HEK293 (cell line): ENCODE measurements around the gene CALCOCO1.

Experiments
- HOXA7 ChIP-seq: sonication (generic); formaldehyde crosslinking; IDR thresholded peaks from 2 replicates; pipeline ENCODE4 v1.8.1; 2022; ENCODE audit warnings: missing genetic modification reagents, borderline replicate concordance
- KLF10 ChIP-seq: fragments of 450-650 bp; IDR thresholded peaks from 2 replicates; pipeline ENCODE4 v1.5.1; 2018; ENCODE audit warnings: missing biosample characterization, mild to moderate bottlenecking, missing genetic modification characterization
- ZBTB21 ChIP-seq: fragments of 450-650 bp; formaldehyde crosslinking; IDR thresholded peaks from 2 replicates; pipeline ENCODE4 v1.5.1; 2017; ENCODE audit warnings: missing biosample characterization, missing genetic modification characterization
- ZFHX2 ChIP-seq: fragments of 450-650 bp; formaldehyde crosslinking; conservative IDR thresholded peaks from 2 replicates; pipeline ENCODE4 v1.5.1; 2016; ENCODE audit warnings: missing biosample characterization, missing genetic modification characterization
- ZFP69B ChIP-seq: fragments of 450-650 bp; formaldehyde crosslinking; IDR thresholded peaks from 2 replicates; pipeline ENCODE4 v1.5.1; 2016; ENCODE audit warnings: missing biosample characterization, missing genetic modification characterization
- ZNF140 ChIP-seq: fragments of 450-650 bp; formaldehyde crosslinking; IDR thresholded peaks from 2 replicates; pipeline ENCODE4 v1.5.1; 2016; ENCODE audit warnings: missing biosample characterization, missing genetic modification characterization
- ZNF16 ChIP-seq: fragments of 450-650 bp; formaldehyde crosslinking; IDR thresholded peaks from 2 replicates; pipeline ENCODE4 v1.5.1; 2016; ENCODE audit warnings: low read depth, missing biosample characterization, missing genetic modification characterization
- ZNF174 ChIP-seq: fragments of 450-650 bp; formaldehyde crosslinking; IDR thresholded peaks from 2 replicates; pipeline ENCODE4 v1.5.0; 2017; ENCODE audit warnings: missing biosample characterization, mild to moderate bottlenecking, missing genetic modification characterization
- ZNF184 ChIP-seq: fragments of 450-650 bp; IDR thresholded peaks from 2 replicates; pipeline ENCODE4 v1.5.1; 2018; ENCODE audit warnings: missing biosample characterization, mild to moderate bottlenecking, missing genetic modification characterization
- ZNF266 ChIP-seq: fragments of 450-650 bp; formaldehyde crosslinking; IDR thresholded peaks from 2 replicates; pipeline ENCODE4 v1.5.1; 2016; ENCODE audit warnings: missing biosample characterization, missing genetic modification characterization, low read depth
- ZNF311 ChIP-seq: fragments of 450-650 bp; formaldehyde crosslinking; IDR thresholded peaks from 2 replicates; pipeline ENCODE4 v1.5.1; 2017; ENCODE audit warnings: missing biosample characterization, missing genetic modification characterization, borderline replicate concordance
- ZNF416 ChIP-seq: fragments of 450-650 bp; formaldehyde crosslinking; IDR thresholded peaks from 2 replicates; pipeline ENCODE4 v1.5.1; 2016; ENCODE audit warnings: missing biosample characterization, missing genetic modification characterization
- ZNF571 ChIP-seq: fragments of 450-650 bp; formaldehyde crosslinking; IDR thresholded peaks from 2 replicates; pipeline ENCODE4 v1.5.0; 2017; ENCODE audit warnings: missing biosample characterization, missing genetic modification characterization
- ZNF626 ChIP-seq: fragments of 450-650 bp; sonication (Bioruptor Pico); formaldehyde crosslinking; IDR thresholded peaks from 2 replicates; pipeline ENCODE4 v1.5.1; 2018; ENCODE audit warnings: missing biosample characterization, missing genetic modification characterization, inconsistent platforms
- ZNF629 ChIP-seq: fragments of 450-650 bp; formaldehyde crosslinking; IDR thresholded peaks from 2 replicates; pipeline ENCODE4 v1.5.1; 2017; ENCODE audit warnings: missing biosample characterization, missing genetic modification characterization
- ZNF785 ChIP-seq: fragments of 450-650 bp; formaldehyde crosslinking; IDR thresholded peaks from 2 replicates; pipeline ENCODE4 v1.5.1; 2016; ENCODE audit warnings: missing biosample characterization, missing genetic modification characterization
- TF ChIP-seq, protein P1 (sequence below): fragments of 450-650 bp; formaldehyde crosslinking; IDR thresholded peaks from 2 replicates; pipeline ENCODE4 v1.5.1; 2016; ENCODE audit warnings: missing biosample characterization, missing genetic modification characterization
- TF ChIP-seq, protein P2 (sequence below): fragments of 450-650 bp; formaldehyde crosslinking; IDR thresholded peaks from 2 replicates; pipeline ENCODE4 v1.5.1; 2016; ENCODE audit warnings: missing biosample characterization, missing genetic modification characterization
- TF ChIP-seq, protein P3 (sequence below): fragments of 450-650 bp; formaldehyde crosslinking; IDR thresholded peaks from 2 replicates; pipeline ENCODE4 v1.5.1; 2017; ENCODE audit warnings: missing biosample characterization, missing genetic modification characterization
- TF ChIP-seq, protein P4 (sequence below): fragments of 450-650 bp; formaldehyde crosslinking; IDR thresholded peaks from 2 replicates; pipeline ENCODE4 v1.5.1; 2016; ENCODE audit warnings: missing biosample characterization, missing genetic modification characterization
- TF ChIP-seq, protein P5 (sequence below): fragments of 450-650 bp; formaldehyde crosslinking; IDR thresholded peaks from 2 replicates; pipeline ENCODE4 v1.5.1; 2016; ENCODE audit warnings: missing biosample characterization, missing genetic modification characterization
- TF ChIP-seq, protein P6 (sequence below): fragments of 450-650 bp; formaldehyde crosslinking; IDR thresholded peaks from 2 replicates; pipeline ENCODE4 v1.5.1; 2016; ENCODE audit warnings: missing biosample characterization, missing genetic modification characterization
- TF ChIP-seq, protein P7 (sequence below): fragments of 450-650 bp; formaldehyde crosslinking; IDR thresholded peaks from 2 replicates; pipeline ENCODE4 v1.5.1; 2016; ENCODE audit warnings: missing biosample characterization, missing genetic modification characterization

The CALCOCO1 gene

DNA sequence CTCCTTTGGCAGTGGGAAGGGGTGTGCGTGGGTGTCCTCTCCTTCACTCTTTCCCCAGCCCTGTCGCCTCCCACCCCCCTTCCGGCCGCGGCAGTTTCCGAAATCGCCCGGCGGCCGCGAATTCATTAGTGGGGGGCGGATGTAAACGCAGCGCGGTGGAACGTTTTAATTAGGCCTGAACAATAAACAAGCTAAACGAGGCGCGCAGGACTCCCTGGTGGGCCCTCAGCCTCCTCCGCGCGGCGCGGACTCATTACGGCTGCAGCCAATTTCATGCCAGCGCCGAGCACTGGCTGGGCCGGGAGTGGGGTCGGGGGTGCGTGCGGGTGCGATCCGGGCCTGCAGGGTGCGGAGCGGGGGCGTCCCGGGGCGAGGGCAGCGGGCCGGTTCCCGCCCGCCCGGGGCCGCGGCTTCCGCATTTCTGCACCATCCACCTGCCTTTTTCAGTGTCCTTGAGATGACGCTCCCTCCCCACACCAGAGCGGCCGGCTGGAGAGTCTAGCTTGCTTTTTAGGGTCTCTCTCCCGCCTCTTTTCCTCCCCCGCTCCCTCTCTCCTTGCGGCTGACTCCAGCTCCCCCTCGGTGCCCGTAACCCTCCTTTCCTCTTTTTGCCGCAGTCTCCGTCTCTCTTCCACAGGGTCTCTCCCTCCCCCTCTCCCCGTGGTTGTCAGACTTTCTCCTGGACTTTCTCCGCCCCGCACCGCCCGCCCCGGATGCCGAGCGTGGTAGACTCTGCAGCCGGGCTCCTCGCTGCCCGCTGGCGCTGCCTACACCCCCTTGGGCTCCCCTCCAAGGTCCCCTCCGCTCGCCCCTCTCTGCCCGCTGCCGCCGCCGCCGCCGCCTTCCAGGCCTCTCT, 24.3 kb upstream of the CALCOCO1 start, which contains the start of gene CISTR (continued):
- TF ChIP-seq ZFHX2 (tag by site-specific recombination) = peak; percentile 75
- TF ChIP-seq, protein P1, sequence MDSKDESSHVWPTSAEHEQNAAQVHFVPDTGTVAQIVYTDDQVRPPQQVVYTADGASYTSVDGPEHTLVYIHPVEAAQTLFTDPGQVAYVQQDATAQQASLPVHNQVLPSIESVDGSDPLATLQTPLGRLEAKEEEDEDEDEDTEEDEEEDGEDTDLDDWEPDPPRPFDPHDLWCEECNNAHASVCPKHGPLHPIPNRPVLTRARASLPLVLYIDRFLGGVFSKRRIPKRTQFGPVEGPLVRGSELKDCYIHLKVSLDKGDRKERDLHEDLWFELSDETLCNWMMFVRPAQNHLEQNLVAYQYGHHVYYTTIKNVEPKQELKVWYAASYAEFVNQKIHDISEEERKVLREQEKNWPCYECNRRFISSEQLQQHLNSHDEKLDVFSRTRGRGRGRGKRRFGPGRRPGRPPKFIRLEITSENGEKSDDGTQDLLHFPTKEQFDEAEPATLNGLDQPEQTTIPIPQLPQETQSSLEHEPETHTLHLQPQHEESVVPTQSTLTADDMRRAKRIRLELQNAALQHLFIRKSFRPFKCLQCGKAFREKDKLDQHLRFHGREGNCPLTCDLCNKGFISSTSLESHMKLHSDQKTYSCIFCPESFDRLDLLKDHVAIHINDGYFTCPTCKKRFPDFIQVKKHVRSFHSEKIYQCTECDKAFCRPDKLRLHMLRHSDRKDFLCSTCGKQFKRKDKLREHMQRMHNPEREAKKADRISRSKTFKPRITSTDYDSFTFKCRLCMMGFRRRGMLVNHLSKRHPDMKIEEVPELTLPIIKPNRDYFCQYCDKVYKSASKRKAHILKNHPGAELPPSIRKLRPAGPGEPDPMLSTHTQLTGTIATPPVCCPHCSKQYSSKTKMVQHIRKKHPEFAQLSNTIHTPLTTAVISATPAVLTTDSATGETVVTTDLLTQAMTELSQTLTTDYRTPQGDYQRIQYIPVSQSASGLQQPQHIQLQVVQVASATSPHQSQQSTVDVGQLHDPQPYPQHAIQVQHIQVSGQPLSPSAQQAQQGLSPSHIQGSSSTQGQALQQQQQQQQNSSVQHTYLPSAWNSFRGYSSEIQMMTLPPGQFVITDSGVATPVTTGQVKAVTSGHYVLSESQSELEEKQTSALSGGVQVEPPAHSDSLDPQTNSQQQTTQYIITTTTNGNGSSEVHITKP (tag by site-specific recombination) = no peak
- no peak for TF ChIP-seq ZNF416 (tag by site-specific recombination)
- TF ChIP-seq ZNF629 (tag by site-specific recombination) = no peak
- no peak for TF ChIP-seq ZNF140 (tag by site-specific recombination)
- no peak for TF ChIP-seq ZNF266
- TF ChIP-seq, protein P2, sequence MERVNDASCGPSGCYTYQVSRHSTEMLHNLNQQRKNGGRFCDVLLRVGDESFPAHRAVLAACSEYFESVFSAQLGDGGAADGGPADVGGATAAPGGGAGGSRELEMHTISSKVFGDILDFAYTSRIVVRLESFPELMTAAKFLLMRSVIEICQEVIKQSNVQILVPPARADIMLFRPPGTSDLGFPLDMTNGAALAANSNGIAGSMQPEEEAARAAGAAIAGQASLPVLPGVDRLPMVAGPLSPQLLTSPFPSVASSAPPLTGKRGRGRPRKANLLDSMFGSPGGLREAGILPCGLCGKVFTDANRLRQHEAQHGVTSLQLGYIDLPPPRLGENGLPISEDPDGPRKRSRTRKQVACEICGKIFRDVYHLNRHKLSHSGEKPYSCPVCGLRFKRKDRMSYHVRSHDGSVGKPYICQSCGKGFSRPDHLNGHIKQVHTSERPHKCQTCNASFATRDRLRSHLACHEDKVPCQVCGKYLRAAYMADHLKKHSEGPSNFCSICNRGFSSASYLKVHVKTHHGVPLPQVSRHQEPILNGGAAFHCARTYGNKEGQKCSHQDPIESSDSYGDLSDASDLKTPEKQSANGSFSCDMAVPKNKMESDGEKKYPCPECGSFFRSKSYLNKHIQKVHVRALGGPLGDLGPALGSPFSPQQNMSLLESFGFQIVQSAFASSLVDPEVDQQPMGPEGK (tag by site-specific recombination) = 0 out of 2 replicates have a peak, but pooled peaks have one; percentile 34
- TF ChIP-seq, protein P3, sequence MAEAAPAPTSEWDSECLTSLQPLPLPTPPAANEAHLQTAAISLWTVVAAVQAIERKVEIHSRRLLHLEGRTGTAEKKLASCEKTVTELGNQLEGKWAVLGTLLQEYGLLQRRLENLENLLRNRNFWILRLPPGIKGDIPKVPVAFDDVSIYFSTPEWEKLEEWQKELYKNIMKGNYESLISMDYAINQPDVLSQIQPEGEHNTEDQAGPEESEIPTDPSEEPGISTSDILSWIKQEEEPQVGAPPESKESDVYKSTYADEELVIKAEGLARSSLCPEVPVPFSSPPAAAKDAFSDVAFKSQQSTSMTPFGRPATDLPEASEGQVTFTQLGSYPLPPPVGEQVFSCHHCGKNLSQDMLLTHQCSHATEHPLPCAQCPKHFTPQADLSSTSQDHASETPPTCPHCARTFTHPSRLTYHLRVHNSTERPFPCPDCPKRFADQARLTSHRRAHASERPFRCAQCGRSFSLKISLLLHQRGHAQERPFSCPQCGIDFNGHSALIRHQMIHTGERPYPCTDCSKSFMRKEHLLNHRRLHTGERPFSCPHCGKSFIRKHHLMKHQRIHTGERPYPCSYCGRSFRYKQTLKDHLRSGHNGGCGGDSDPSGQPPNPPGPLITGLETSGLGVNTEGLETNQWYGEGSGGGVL (tag by site-specific recombination) = no peak
- 0 out of 2 replicates have a peak, but pooled peaks have one; percentile 55 for TF ChIP-seq ZFP69B
- no peak for TF ChIP-seq ZNF311 (tag by site-specific recombination)
- TF ChIP-seq, protein P4, sequence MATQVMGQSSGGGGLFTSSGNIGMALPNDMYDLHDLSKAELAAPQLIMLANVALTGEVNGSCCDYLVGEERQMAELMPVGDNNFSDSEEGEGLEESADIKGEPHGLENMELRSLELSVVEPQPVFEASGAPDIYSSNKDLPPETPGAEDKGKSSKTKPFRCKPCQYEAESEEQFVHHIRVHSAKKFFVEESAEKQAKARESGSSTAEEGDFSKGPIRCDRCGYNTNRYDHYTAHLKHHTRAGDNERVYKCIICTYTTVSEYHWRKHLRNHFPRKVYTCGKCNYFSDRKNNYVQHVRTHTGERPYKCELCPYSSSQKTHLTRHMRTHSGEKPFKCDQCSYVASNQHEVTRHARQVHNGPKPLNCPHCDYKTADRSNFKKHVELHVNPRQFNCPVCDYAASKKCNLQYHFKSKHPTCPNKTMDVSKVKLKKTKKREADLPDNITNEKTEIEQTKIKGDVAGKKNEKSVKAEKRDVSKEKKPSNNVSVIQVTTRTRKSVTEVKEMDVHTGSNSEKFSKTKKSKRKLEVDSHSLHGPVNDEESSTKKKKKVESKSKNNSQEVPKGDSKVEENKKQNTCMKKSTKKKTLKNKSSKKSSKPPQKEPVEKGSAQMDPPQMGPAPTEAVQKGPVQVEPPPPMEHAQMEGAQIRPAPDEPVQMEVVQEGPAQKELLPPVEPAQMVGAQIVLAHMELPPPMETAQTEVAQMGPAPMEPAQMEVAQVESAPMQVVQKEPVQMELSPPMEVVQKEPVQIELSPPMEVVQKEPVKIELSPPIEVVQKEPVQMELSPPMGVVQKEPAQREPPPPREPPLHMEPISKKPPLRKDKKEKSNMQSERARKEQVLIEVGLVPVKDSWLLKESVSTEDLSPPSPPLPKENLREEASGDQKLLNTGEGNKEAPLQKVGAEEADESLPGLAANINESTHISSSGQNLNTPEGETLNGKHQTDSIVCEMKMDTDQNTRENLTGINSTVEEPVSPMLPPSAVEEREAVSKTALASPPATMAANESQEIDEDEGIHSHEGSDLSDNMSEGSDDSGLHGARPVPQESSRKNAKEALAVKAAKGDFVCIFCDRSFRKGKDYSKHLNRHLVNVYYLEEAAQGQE (tag by site-specific recombination) = no peak
- no peak for TF ChIP-seq ZNF16 (tag by site-specific recombination)
- TF ChIP-seq ZBTB21 (tag by site-specific recombination) = no peak
- TF ChIP-seq, protein P5, sequence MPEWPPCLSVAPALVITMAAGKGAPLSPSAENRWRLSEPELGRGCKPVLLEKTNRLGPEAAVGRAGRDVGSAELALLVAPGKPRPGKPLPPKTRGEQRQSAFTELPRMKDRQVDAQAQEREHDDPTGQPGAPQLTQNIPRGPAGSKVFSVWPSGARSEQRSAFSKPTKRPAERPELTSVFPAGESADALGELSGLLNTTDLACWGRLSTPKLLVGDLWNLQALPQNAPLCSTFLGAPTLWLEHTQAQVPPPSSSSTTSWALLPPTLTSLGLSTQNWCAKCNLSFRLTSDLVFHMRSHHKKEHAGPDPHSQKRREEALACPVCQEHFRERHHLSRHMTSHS (tag by site-specific recombination) = no peak
- TF ChIP-seq ZNF785 = no peak
- TF ChIP-seq ZNF174 = no peak
- no peak for TF ChIP-seq ZNF626 (tag by site-specific recombination)
- no peak for TF ChIP-seq HOXA7 (CRISPR knock-in tag)
- TF ChIP-seq KLF10 (tag by site-specific recombination) = no peak
- TF ChIP-seq, protein P6, sequence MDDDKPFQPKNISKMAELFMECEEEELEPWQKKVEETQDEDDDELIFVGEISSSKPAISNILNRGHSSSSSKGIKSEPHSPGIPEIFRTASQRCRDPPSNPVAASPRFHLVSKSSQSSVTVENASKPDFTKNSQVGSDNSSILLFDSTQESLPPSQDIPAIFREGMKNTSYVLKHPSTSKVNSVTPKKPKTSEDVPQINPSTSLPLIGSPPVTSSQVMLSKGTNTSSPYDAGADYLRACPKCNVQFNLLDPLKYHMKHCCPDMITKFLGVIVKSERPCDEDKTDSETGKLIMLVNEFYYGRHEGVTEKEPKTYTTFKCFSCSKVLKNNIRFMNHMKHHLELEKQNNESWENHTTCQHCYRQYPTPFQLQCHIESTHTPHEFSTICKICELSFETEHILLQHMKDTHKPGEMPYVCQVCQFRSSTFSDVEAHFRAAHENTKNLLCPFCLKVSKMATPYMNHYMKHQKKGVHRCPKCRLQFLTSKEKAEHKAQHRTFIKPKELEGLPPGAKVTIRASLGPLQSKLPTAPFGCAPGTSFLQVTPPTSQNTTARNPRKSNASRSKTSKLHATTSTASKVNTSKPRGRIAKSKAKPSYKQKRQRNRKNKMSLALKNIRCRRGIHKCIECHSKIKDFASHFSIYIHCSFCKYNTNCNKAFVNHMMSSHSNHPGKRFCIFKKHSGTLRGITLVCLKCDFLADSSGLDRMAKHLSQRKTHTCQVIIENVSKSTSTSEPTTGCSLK (tag by site-specific recombination) = no peak
- no peak for TF ChIP-seq ZNF571 (tag by site-specific recombination)
- no peak for TF ChIP-seq ZNF184 (tag by site-specific recombination)
- TF ChIP-seq, protein P7, sequence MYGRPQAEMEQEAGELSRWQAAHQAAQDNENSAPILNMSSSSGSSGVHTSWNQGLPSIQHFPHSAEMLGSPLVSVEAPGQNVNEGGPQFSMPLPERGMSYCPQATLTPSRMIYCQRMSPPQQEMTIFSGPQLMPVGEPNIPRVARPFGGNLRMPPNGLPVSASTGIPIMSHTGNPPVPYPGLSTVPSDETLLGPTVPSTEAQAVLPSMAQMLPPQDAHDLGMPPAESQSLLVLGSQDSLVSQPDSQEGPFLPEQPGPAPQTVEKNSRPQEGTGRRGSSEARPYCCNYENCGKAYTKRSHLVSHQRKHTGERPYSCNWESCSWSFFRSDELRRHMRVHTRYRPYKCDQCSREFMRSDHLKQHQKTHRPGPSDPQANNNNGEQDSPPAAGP (tag by site-specific recombination) = no peak
